GM08714 (cell line): ENCODE results near the gene ADAM23.
A peak's percentile ranks its signal among the peaks of the same experiment; 100 is the strongest.
"Not testable (repeated sequence)": the region's sequence is repeated elsewhere in the genome, so short reads cannot be mapped to it uniquely, and the experiment has no call there.

Source experiments
- H3K4me3 ChIP-seq: fragments of 200-500 bp; sonication (Bioruptor generic); 2 replicates; pipeline ENCODE4 v1.5.1; 2014; ENCODE audit warnings: mild to moderate bottlenecking, low read length, inconsistent platforms
- ZNF274 ChIP-seq: IDR thresholded peaks from 2 replicates; pipeline ENCODE4 v1.6.1; 2012; ENCODE audit warnings: mild to moderate bottlenecking, low read depth, low read length

Gene ADAM23, protein sequence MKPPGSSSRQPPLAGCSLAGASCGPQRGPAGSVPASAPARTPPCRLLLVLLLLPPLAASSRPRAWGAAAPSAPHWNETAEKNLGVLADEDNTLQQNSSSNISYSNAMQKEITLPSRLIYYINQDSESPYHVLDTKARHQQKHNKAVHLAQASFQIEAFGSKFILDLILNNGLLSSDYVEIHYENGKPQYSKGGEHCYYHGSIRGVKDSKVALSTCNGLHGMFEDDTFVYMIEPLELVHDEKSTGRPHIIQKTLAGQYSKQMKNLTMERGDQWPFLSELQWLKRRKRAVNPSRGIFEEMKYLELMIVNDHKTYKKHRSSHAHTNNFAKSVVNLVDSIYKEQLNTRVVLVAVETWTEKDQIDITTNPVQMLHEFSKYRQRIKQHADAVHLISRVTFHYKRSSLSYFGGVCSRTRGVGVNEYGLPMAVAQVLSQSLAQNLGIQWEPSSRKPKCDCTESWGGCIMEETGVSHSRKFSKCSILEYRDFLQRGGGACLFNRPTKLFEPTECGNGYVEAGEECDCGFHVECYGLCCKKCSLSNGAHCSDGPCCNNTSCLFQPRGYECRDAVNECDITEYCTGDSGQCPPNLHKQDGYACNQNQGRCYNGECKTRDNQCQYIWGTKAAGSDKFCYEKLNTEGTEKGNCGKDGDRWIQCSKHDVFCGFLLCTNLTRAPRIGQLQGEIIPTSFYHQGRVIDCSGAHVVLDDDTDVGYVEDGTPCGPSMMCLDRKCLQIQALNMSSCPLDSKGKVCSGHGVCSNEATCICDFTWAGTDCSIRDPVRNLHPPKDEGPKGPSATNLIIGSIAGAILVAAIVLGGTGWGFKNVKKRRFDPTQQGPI

DNA sequence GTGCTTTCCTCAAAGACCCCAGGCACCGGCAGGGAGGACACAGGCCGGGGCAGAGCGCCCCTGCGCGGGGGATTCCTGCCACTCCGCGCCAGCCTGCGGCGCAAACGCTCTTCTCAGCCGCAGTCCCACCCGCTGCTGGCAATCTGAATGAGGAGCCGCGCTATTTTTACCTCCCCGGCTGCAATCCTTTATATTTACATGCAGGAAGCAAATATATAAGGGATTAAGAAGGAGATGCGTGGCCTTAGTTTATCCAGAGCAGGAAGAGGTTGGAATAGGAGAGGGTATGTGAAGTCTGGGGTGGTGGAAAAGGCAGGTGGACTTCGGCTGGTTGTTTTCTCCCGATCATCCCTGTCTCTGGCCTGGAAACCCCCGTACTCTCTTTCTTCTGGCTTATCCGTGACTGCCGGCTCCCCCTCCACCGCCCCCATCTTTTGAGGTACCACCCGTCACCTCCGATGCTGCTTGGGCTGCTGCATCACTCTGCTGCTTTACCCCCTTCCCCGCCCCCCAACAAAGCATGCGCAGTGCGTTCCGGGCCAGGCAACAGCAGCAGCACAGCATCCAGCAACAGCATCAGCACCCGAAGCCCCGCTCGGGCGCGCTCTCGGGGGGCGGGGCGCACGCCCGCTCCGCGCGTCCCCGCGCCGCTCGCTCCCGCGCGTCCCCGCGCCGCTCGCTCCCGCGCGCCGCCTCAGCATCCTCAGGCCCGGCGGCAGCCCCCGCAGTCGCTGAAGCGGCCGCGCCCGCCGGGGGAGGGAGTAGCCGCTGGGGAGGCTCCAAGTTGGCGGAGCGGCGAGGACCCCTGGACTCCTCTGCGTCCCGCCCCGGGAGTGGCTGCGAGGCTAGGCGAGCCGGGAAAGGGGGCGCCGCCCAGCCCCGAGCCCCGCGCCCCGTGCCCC is at the start of gene ADAM23:
ADAM23 (plus strand) TSS at position 700 of the 902 bp plus-strand sequence. CDS start 335 bp downstream, outside the sequence.
- TF ChIP-seq ZNF274 = no peak
- H3K4me3 ChIP-seq = peak within 1 kb of the TSS; percentile 54

DNA sequence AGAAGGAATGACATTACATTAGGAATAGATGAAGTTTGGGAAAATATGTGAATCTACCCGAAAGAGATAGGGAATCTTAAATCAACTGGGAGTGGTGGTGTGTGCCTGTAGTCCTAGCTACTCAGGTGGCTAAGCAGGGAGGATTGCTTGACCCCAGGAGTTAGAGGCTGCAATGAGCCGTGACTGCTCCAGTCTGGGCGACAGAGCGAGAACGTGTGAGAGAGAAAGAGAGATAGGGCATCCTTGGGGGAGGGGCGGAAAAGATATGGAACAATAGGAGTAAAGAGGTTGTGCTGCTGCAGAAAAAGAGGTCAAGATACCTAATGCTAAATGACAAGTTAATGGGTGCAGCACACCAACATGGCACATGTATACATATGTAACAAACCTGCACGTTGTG is 47.1 kb upstream of the ADAM23 start:
- no peak for TF ChIP-seq ZNF274
- H3K4me3 ChIP-seq = no peak overlapping the region

DNA sequence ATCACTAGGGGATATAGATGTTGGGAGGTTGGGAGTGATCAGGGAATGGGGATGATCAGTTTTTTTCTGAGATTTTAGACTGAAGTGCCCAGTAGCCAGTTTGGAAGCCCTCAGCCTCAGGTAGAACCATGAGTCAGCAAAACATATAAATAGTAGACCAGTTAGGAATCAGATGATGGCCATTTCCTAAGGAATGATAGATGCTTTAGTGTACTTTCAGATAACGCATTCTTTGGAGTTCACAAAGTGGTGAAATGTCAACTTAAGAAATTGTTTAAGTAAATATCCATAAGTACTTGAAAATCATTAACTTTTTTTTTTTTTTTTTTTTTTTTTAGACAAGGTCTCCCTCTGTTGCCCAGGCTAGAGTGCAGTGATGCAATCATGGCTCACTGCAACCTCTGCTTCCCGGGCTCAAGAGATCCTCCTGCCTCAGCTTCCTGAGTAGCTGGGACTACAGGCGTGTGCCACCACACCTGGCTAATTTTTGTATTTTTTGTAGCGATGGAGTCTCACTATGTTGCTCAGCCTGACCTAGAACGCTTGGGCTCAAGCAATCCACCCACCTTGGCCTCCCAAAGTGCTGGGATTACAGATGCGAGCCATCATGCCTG is 40.3 kb upstream of the ADAM23 start:
- H3K4me3 ChIP-seq = not testable (repeated sequence)

DNA sequence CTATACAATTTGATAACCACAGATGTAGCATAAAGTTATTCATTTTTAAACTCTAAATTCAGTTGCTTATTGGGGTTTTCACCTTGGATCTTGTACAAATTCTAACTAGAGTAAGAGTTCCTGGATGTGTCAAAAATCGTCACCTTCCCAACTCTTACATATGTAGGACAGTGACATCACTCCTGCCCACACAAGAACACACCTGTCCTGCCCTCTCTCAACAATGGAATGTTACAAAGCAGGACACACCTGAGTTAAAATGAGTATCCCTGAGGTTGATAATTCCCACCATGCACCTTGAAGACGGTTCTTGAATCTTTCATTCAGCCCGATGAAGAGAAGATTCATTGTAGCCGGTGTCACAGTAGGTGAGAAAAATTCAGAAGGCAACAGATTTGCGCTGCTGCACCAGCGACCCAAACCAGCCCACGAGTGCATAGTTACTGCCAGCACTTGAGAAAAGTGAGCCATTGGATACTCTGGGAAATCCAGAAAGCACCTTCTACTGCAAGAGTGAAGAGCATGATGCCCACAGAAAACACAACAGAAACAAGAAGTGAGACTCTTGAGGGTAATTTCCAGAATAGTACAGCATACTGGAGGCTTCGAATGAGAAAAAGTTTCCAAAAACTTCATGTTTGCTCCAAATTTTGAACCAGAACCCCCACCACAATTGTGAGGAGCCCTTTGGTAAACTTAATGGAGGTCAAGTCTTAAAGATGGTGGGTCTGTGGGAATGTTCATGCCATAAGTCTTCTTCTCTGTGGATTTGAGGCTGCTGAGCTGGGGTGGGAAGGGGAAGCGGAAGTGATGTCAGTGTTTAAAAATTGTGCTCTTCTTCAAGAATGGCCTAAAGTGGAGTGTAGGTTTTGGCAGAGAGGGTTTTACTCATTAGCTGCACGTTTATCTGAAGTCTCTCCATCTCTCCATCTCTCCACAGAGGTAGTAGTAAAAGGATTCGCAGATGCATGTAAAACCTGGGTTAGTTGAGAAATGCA is 34.7 kb upstream of the ADAM23 start:
- TF ChIP-seq ZNF274 = no peak
- H3K4me3 ChIP-seq = no peak overlapping the region

DNA sequence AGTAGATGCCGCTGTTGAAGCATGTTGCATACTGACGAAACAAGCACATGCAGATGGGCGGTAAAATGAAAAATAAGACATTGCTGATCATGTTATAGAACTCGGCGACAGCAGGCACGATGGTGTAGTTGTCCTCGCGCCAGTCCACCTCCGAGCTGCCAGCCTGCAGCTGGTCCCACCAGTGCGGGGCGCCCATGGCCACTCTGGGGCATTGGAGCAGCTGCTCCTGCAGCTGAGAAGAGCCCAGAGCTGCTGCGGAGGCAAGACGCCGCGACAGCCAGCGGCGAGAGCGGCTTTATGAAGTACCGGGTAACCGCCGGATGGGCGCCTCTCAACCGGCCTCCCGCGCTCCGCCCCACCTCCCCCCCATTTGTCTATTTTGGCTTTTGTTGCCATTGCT is 32.6 kb upstream of the ADAM23 start:
- TF ChIP-seq ZNF274 = no peak
- H3K4me3 ChIP-seq = no peak overlapping the region

DNA sequence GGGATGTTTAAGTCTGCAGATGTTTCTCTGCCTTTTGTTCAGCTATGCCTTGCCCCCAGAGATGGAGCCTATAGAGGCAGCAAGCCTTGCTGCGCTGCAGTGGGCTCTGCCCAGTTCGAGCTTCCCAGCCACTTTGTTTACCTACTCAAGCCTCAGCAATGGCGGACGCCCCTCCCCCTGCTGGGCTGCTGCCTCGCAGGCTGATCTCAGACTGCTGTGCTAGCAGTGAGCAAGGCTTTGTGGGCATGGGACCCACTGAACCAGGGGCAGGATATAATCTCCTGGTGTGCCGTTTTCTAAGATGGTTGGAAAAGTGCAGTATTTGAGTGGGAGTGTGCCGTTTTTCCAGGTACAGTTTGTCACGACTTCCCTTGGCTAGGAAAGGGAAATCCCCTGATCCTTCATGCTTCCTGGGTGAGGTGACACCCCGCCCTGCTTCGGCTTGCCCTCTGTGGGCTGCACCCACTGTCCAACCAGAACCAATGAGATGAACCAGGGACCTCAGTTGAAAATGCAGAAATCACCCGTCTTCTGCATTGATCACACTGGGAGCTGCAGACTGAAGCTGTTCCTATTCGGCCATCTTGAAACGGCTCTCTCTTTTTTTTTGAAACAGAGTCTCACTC is 27.6 kb upstream of the ADAM23 start:
- TF ChIP-seq ZNF274 = no peak

DNA sequence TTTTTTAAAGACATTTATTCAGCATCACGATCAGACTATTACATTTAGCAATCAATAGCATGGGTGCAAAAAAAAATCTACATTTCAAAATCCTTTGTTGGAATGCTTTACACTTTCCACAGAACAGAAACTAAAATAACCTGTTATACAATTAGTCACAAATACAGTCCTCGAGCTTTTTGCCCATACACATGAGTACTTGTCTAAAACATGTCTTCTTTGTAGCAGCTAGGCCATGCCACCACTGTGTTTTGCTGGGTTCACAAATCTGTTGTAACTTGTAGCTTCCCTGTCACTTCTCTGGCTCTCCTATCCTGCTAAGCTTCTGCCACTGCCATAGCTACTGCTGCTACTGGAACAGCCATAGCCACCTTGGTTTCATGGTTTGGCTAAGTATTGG is 24.4 kb upstream of the ADAM23 start:
- no peak overlapping the region for H3K4me3 ChIP-seq
- no peak for TF ChIP-seq ZNF274

More for the DNA sequence above, 27.6 kb upstream of the ADAM23 start:
- H3K4me3 ChIP-seq = no peak overlapping the region

DNA sequence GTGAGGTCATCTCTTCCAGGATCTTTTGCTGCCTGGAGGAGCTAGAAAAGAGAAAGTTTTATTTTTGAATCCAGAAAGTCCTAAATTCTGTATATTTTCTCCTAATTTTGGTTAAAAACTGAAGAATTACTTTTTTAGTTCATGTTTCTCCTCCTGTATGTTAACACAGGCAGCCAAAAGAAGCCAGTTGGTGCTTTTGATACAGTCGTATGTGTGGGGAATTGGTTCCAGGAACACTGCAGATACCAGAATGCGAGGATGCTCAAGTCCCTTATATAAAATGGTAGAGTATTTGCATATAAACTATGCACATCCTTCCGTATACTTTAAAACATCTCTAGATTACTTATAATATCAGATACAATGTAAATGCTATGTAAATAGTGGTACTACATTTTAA is 22.6 kb upstream of the ADAM23 start:
- no peak overlapping the region for H3K4me3 ChIP-seq
- TF ChIP-seq ZNF274 = no peak

DNA sequence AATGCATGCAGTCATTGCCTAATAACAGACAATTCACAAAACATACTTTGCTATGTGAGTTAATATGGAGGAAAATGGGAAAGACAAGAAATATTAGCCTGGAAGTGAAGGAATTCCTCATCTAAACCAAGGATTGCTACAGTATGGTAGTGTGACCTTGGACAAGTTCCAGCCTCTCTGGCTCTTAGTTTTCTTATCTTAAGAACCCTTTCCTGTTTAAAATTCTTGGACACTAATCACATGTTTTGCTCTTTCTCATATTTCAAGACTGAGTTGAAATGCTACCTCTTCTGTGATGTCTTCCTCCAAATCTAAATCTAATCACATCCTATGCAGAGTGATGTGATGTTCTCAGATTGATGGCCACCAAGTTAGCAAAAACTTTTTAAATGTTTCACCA is 20.8 kb upstream of the ADAM23 start:
- no peak overlapping the region for H3K4me3 ChIP-seq
- TF ChIP-seq ZNF274 = no peak

DNA sequence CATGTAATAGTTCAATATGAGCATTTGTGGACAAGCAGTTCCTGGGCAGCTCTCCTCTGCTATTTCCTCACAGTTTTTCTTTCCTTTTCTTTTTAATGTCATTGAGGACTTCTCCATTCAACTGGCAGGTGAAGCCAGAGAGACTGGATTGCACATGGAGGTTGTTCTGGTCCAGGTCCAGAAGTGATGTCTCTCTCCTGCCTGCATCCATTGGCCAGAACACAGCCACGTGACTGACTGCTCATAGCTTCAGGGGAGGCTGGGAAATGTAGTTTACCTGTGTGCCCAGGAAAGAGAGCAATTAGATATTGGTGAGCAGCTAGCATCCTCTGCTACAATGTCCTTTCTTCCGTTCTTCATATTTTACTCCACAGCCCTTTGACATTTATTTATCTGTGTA is 20.2 kb upstream of the ADAM23 start:
- no peak for TF ChIP-seq ZNF274
- H3K4me3 ChIP-seq = no peak overlapping the region

DNA sequence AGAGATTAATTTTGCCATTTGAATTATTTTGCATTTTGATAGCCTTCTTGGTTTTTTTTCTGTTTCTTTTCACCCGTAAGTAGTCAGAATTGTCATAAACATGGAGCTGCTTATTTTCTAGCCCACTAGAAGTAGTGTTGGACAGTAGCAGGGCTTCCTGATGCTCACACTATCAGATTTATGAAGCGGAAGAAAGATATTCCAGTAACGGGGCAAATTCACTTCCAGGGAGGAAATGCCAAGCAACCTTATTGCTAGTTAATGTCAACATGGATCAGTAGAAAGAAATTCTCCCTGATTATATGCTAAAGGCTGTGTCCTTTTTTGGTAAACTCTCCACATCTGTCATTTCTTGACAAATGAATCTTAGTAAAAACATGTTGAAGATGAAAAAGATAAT is 19.2 kb upstream of the ADAM23 start:
- no peak for TF ChIP-seq ZNF274
- H3K4me3 ChIP-seq = no peak overlapping the region

DNA sequence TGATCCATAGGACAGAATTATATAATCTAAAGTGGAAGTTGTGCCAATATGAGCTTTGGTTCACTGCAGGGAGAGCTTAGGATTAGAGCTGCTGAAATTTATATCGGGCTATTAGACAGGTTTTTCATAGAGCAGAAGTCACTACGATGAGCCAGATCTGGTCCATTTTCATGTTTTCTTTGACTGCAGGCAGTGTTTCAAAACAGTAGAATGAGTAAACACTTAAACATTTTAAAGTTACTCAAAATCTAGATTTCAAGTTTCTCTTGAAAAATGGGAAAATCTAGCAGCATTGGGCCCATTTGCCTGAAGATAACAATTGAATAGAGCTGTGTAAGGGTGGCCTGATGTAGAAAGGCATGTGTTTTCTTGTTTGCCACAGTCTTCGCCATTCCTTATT is 14.5 kb upstream of the ADAM23 start:
- TF ChIP-seq ZNF274 = no peak
- no peak overlapping the region for H3K4me3 ChIP-seq
